Gastroesophageal sphincter (tissue), 3 donors: ENCODE results near the gene ADAM22.

Source experiments
- EP300 ChIP-seq: sonication (generic); formaldehyde crosslinking; IDR thresholded peaks from one replicate; pipeline ENCODE4 v1.6.1; 2017; ENCODE audit warnings: antibody characterized with exemption, mild to moderate bottlenecking
- POLR2A ChIP-seq, 2 donors: fragments of 450-650 bp; IDR thresholded peaks; one replicate each; pipeline ENCODE4 v1.6.1; 2017; ENCODE audit warnings: antibody characterized with exemption in 2 of 2, mild to moderate bottlenecking in 2 of 2, moderate library complexity in 1 of 2
- POLR2AphosphoS5 ChIP-seq: sonication (generic); formaldehyde crosslinking; IDR thresholded peaks from one replicate; pipeline ENCODE4 v1.6.1; 2017; ENCODE audit warnings: antibody characterized with exemption
- TF ChIP-seq, protein P1 (sequence below), 4 experiments: fragments of 200-600 bp in 2 of 4; fragments of 450-650 bp in 2 of 4; sonication (generic) in 1 of 4; IDR thresholded peaks; one replicate each; pipeline ENCODE4 v1.5.1; 2017 to 2019; ENCODE audit warnings: antibody characterized with exemption in 4 of 4, mild to moderate bottlenecking in 2 of 4, moderate library complexity in 2 of 4

- TF ChIP-seq, protein P1, sequence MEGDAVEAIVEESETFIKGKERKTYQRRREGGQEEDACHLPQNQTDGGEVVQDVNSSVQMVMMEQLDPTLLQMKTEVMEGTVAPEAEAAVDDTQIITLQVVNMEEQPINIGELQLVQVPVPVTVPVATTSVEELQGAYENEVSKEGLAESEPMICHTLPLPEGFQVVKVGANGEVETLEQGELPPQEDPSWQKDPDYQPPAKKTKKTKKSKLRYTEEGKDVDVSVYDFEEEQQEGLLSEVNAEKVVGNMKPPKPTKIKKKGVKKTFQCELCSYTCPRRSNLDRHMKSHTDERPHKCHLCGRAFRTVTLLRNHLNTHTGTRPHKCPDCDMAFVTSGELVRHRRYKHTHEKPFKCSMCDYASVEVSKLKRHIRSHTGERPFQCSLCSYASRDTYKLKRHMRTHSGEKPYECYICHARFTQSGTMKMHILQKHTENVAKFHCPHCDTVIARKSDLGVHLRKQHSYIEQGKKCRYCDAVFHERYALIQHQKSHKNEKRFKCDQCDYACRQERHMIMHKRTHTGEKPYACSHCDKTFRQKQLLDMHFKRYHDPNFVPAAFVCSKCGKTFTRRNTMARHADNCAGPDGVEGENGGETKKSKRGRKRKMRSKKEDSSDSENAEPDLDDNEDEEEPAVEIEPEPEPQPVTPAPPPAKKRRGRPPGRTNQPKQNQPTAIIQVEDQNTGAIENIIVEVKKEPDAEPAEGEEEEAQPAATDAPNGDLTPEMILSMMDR (IDR thresholded peaks at IDR 0.05), result no peak
- TF ChIP-seq POLR2AphosphoS5 (no peak), POLR2A (IDR thresholded peaks at IDR 0.05) (no peak), EP300 (no peak)
These were observed 93.7 kb downstream of the ADAM22 start for GRCh38 chr7:88027724-88028123.
